Endothelial cell of umbilical vein (primary cell): ENCODE results near the gene RPRD1A. TPM values are rescaled to one million over a fixed set of nuclear protein-coding genes. Genes with fewer than 3 reads are reported as not detected.

Experiments used
- BruUV-seq: library from RNA; stranded (reverse); fragments of 400-500 nt; replicated peaks from 2 replicates; lab custom pipeline; 2021; lab: Mats Ljungman, UMichigan
- CTCF ChIA-PET: fragments of 300-600, 350-600 bp; sonication (Branson Sonifier 250); formaldehyde crosslinking; loops from one replicate; lab custom pipeline; 2021; ENCODE audit warnings: antibody characterized with exemption, inconsistent platforms; lab: Charles Lee
- POLR2A ChIA-PET: fragments of 300-600, 350-600 bp; sonication (Branson Sonifier 250); formaldehyde crosslinking; loops from one replicate; lab custom pipeline; 2021; ENCODE audit warnings: antibody characterized with exemption, inconsistent platforms; lab: Charles Lee
- DNase-seq: peaks from one replicate; pipeline ENCODE4 v3.0.0-alpha.2; 2011; ENCODE audit warnings: low read depth, low spot score
- FAIRE-seq: peaks from 2 replicates; lab custom pipeline; 2011; peaks lifted over from hg19 to GRCh38; lab: Jason Lieb, UNC
- H2AFZ ChIP-seq: 2 replicates; pipeline ENCODE4 v1.6.0; 2012; ENCODE audit warnings: low read depth, low read length, control low read depth, inconsistent platforms
- H3K27ac ChIP-seq: 2 replicates; pipeline ENCODE4 v1.5.1; 2011; ENCODE audit warnings: low read depth, mild to moderate bottlenecking, control low read depth, low read length, moderate library complexity; ENCODE audit not compliant: insufficient read depth
- H3K27me3 ChIP-seq, 2 experiments: 2 replicates each; pipeline versions ENCODE4 v1.6.0 to v1.6.1; 2011; ENCODE audit warnings: low read length in 2 of 2, mixed read lengths in 1 of 2; ENCODE audit not compliant: control insufficient read depth in 2 of 2, insufficient read depth in 2 of 2
- H3K36me3 ChIP-seq, 2 experiments: 2 replicates in 1 of 2; 3 replicates in 1 of 2; pipeline ENCODE4 v1.5.1; 2011; ENCODE audit warnings: low read length in 2 of 2, mild to moderate bottlenecking in 1 of 2, moderate library complexity in 1 of 2; ENCODE audit not compliant: control insufficient read depth in 2 of 2, insufficient read depth in 2 of 2; ENCODE audit errors: extremely low read depth in 1 of 2
- H3K4me1 ChIP-seq: 3 replicates; pipeline ENCODE4 v1.5.1; 2011; ENCODE audit warnings: mild to moderate bottlenecking, low read length; ENCODE audit not compliant: control insufficient read depth, insufficient read depth; ENCODE audit errors: extremely low read depth
- H3K4me2 ChIP-seq: 2 replicates; pipeline ENCODE4 v1.6.1; 2011; ENCODE audit warnings: low read length, control low read depth, mixed read lengths; ENCODE audit not compliant: insufficient read depth
- H3K4me3 ChIP-seq, 3 experiments: fragments of 200-600 bp in 1 of 3; sonication (generic), shearing (Covaris generic) in 1 of 3; replicated peaks in 1 of 3; 2 replicates each; pipeline ENCODE4 v1.5.1; 2011 to 2016; ENCODE audit warnings: control low read depth in 3 of 3, low read length in 3 of 3, mild to moderate bottlenecking in 2 of 3, inconsistent platforms in 1 of 3, low read depth in 1 of 3, moderate library complexity in 1 of 3; ENCODE audit not compliant: insufficient read depth in 1 of 3
- H3K79me2 ChIP-seq: 2 replicates; pipeline ENCODE4 v1.6.0; 2012; ENCODE audit warnings: low read length, inconsistent platforms; ENCODE audit not compliant: control insufficient read depth, insufficient read depth
- H3K9ac ChIP-seq: replicated peaks from 2 replicates; pipeline ENCODE3; 2011; ENCODE audit warnings: low read length, control low read depth; ENCODE audit not compliant: insufficient read depth; ENCODE audit errors: extremely low read depth
- H3K9me1 ChIP-seq: replicated peaks from 3 replicates; pipeline ENCODE4 v1.6.0; 2011; ENCODE audit warnings: mild to moderate bottlenecking, low read length; ENCODE audit not compliant: control insufficient read depth, insufficient read depth; ENCODE audit errors: extremely low read depth
- H3K9me3 ChIP-seq: replicated peaks from 2 replicates; pipeline ENCODE4 v1.5.1; 2012; ENCODE audit warnings: low read length, inconsistent platforms; ENCODE audit not compliant: control insufficient read depth, insufficient read depth
- H4K20me1 ChIP-seq: replicated peaks from 2 replicates; pipeline ENCODE3; 2011; ENCODE audit warnings: mild to moderate bottlenecking, low read length; ENCODE audit not compliant: control insufficient read depth, insufficient read depth; ENCODE audit errors: extremely low read depth
- CTCF ChIP-seq, 2 donors: IDR thresholded peaks; 1 replicate in 1 of 2; 2 replicates in 1 of 2; pipeline ENCODE4 v1.5.1; 2011; ENCODE audit warnings: low read length in 2 of 2, mild to moderate bottlenecking in 2 of 2, moderate library complexity in 2 of 2, control low read depth in 1 of 2, inconsistent platforms in 1 of 2, low read depth in 1 of 2; ENCODE audit not compliant: insufficient read depth in 1 of 2; ENCODE audit errors: extremely low read depth in 1 of 2
- EZH2 ChIP-seq: IDR thresholded peaks from 2 replicates; pipeline ENCODE4 v1.6.1; 2012; ENCODE audit warnings: borderline replicate concordance, low read depth, mild to moderate bottlenecking, moderate library complexity, low read length, inconsistent platforms; ENCODE audit not compliant: severe bottlenecking
- FOS ChIP-seq: IDR thresholded peaks from 2 replicates; pipeline ENCODE4 v1.6.1; 2011; ENCODE audit warnings: mild to moderate bottlenecking, low read length, moderate library complexity, borderline replicate concordance; ENCODE audit not compliant: insufficient read depth
- GATA2 ChIP-seq: IDR thresholded peaks from 2 replicates; pipeline ENCODE4 v1.7.0; 2011; ENCODE audit warnings: low read depth, mild to moderate bottlenecking, moderate library complexity, mixed read lengths, low read length; ENCODE audit not compliant: insufficient read length, insufficient read depth
- JUN ChIP-seq: IDR thresholded peaks from 2 replicates; pipeline ENCODE4 v1.6.1; 2011; ENCODE audit warnings: borderline replicate concordance, low read depth; ENCODE audit not compliant: insufficient read length, insufficient read depth
- MAX ChIP-seq: IDR thresholded peaks from 2 replicates; pipeline ENCODE4 v1.6.1; 2011; ENCODE audit not compliant: insufficient read depth, insufficient read length
- MYC ChIP-seq: IDR thresholded peaks from one replicate; pipeline ENCODE4 v1.6.1; 2011; ENCODE audit warnings: mild to moderate bottlenecking, low read depth, low read length
- POLR2A ChIP-seq: IDR thresholded peaks from 2 replicates; pipeline ENCODE4 v1.6.1; 2012; ENCODE audit warnings: low read depth, mild to moderate bottlenecking, control low read depth, low read length
- POLR2AphosphoS5 ChIP-seq: IDR thresholded peaks from 2 replicates; pipeline ENCODE4 v1.6.1; 2012; ENCODE audit warnings: low read depth, mild to moderate bottlenecking, control low read depth, low read length, moderate library complexity; ENCODE audit not compliant: insufficient read depth
- dilution Hi-C: fragments of 300-500 bp; cut with MboI; formaldehyde crosslinking; loops from one replicate; pipeline ENCODE4 v1.15.0; 2019; ENCODE audit warnings: low sequenced_read_pairs; ENCODE audit not compliant: extremely low pct_ligation_motif_present
- intact Hi-C: fragments of 100-400 bp; cut with micrococcal nuclease; formaldehyde crosslinking; loops from one replicate; pipeline ENCODE4 v1.10.0; 2022
- polyA plus RNA-seq, 4 experiments: library from polyadenylated mRNA; depleted of rRNA in 3 of 4; stranded (reverse) in 3 of 4; unstranded in 1 of 4; fragments of >200 nt; gene quantifications; 2 replicates each; pipeline versions ENCODE4 v1.2.1 to v1.2.3, GENCODE V29; 2011 to 2012; ENCODE audit warnings: missing spikeins in 1 of 4
- total RNA-seq: library from RNA; stranded (reverse); gene quantifications from 2 replicates; pipeline ENCODE4 v1.2.3, GENCODE V29; 2021

RPRD1A gene
- total and polyA plus RNA-seq, 2 donors (not counting 3 experiments of a cell fraction or from before 2014, with no cell fraction given) = 13.5 to 50.7 TPM

GRCh38 chr18:35979112-35979511 lies 88.2 kb downstream of the RPRD1A start:
- no peak for DNase-seq
- Histone ChIP-seq H3K9me3 (no peaks in the 10 kb centered on the region), H4K20me1 (no peaks in the 10 kb centered on the region), H3K4me2 (no peak overlapping the region), H3K36me3 (peaks cover 11 to 23% of the 10 kb centered on the region in 2 experiments), H3K27ac (no peak overlapping the region), H3K9ac (no peak overlapping the region), H2AFZ (no peak overlapping the region), H3K4me1 (peaks cover 3% of the 10 kb centered on the region), H3K4me3 (no peak overlapping the region), H3K9me1 (no peaks in the 10 kb centered on the region), H3K27me3 (no peaks in the 10 kb centered on the region), H3K79me2 (peaks cover 6% of the 10 kb centered on the region)
- dilution Hi-C loops (no loop called here), intact Hi-C loops (loop anchor here (10.0 kb wide), 1 partner anchor 394 kb away; the partner anchor contains the start of gene GALNT1)
- POLR2A ChIA-PET = no interaction called here
- BruUV-seq = no TSS peak
- CTCF ChIA-PET = interaction anchor here (1.4 kb wide), 1 partner anchor 28 kb away, joined by 3 read pairs; no protein-coding TSS in a partner anchor
- no peak for TF ChIP-seq POLR2A
- TF ChIP-seq GATA2 = no peak
- TF ChIP-seq EZH2 = no peak
- TF ChIP-seq POLR2AphosphoS5 = no peak
- TF ChIP-seq CTCF (IDR thresholded peaks at IDR 0.05; ENCODE audit: extremely low read depth in 1 of 2, insufficient read depth in 1 of 2, low read depth in 1 of 2, low read length in 2 of 2) = no peak
- no peak for TF ChIP-seq MYC
- TF ChIP-seq JUN = no peak
- no peak for TF ChIP-seq MAX
- TF ChIP-seq FOS = no peak
- no peak for FAIRE-seq
